HG03521 (cell line): Measurements from ENCODE around the gene RNF225.
"Not testable (repeated sequence)": the region's sequence is repeated elsewhere in the genome, so short reads cannot be mapped to it uniquely, and the experiment has no call there.

ENCODE experiments used
- ATAC-seq: cut with Tn5 transposase; IDR thresholded peaks from one replicate; pipeline ENCODE4 v1.9.1; 2021; ENCODE audit warnings: mild to moderate bottlenecking, moderate library complexity; ENCODE audit not compliant: unreplicated experiment

The RNF225 gene

DNA sequence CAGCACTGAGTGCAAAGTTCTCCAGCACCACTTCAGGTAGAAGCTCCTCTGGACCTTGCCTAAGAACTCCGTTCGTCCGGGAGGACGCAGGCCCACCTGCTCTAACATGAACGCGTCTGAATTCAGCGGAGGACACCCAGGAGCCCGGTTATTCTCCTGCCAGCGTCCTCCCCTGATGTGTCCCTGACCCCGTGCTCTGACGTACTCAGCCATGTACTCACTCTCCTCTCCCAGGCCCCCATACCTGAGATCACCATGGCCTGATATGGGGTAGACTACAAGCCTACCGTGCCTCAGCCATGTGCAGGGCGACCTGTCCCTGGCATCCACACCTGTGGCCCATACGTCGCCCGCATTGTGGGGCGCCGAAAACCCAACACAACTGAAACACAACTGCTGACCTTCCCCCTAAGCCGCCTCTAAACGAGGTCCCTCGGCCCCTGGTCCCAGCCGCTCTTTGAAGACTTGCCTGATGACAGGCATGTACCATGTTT, 12.2 kb downstream of the RNF225 start:
- ATAC-seq: no peak

DNA sequence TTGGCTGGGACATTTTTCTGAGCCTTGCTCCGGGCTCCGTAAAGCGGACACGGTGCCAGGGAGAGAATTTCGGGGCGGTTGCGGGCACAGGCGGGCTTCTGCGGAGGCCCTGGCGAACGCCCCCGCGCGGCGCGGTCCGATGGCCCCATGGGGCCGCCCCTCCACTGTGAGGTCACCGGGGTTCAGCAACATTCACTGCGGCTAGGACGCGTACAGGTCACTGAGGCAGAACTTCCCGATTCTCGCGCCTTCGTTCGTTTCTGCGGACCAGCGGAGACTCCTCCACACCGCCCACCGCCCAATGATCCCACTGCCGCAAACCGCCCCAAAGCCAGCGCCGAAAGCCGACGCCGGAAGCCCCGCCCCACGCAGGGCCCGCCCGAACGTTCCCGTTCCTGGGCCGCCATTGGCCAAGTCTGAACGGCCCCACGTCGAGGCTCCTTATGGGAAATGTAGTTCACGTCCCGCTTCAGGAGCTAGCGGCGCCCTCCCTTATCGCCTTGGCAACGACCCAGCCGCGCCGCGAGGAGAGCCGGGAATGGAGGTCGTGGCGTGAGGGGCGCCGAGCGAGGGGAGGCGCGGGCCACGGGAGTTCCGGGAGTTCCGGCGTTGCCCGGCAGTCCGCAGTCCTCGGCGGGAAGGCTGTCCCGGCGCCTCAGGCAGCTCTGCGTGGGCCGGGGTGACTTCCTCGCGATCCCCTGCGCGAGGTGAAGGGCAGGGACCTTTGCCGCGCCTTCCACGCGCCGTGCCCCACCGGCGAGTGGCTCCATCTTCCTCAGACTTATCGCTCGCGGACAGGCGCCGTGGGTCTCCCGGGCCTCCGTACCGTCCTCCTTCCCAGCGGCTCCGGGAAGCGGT, 12.9 kb downstream of the RNF225 start, which contains the start of gene ZNF584:
ZNF584 (plus strand) TSS at position 498 of the 858 bp plus-strand sequence. CDS start 499 bp downstream, outside the sequence.
- ATAC-seq: peak; percentile 89

DNA sequence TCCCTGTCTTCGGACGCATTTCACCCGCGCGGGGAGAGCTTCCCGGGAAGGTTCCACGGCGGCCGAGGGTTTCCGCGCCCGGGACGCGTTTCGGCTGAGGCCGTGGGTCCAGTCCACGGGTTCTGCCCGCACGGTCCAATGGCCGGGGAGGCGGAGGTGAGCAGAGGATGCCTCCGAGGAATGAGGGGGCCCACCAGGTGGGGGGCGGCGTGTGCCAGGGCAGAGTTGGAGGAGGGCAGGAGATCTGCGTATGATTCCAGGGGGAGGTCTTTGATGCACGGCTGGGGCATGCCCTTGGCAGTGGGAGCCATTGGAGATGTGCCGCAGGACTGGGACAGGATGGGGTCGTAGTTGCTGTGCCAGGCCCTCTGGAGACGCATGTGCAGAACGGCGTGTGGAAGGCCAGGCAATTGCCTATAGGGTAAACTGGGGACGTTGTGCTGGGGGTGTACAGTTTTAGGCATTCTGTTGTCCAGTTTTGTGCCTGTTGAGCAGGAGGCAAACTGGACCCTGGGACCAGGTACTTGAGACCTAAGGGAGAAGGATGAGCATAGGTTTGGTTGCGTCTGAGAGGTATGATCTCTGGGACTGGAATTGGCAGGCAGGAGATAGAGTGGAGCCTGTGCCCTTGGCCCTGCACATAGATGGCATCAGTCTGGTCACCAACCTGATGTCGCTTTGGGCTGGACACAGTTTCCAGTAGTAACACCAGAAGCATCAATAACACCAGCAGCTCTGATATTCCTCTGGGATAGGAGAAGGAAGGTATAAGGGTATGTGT, 13.7 kb downstream of the RNF225 start:
- no peak for ATAC-seq

DNA sequence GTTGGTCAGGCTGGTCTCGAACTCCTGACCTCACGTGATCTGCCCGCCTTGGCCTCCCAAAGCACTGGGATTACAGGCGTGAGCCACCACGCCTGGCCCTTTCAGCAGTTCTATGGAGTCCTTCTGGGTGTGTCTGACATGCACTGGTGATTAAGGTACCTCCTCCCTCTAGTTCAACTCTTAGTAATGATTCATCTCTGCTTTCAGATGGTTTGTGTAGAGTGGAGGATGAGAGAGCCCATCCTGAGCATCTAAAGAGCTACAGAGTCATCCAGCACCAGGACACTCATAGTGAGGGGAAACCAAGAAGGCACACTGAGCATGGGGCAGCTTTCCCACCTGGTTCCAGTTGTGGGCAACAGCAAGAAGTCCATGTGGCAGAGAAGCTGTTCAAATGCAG, 21.1 kb downstream of the RNF225 start:
- ATAC-seq: no peak

DNA sequence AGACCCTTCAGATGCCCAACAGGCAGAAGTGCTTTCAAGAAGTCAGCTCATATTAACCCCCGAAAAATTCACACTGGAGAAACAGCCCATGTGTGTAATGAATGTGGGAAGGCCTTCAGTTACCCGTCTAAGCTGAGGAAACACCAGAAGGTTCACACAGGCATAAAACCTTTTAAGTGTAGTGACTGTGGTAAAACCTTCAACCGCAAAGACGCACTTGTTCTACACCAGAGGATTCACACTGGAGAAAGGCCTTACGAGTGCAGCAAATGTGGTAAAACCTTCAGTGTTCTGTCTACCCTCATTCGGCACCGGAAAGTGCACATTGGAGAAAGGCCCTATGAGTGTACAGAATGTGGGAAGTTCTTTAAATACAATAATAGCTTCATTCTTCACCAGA, 21.6 kb downstream of the RNF225 start:
- ATAC-seq: no peak

DNA sequence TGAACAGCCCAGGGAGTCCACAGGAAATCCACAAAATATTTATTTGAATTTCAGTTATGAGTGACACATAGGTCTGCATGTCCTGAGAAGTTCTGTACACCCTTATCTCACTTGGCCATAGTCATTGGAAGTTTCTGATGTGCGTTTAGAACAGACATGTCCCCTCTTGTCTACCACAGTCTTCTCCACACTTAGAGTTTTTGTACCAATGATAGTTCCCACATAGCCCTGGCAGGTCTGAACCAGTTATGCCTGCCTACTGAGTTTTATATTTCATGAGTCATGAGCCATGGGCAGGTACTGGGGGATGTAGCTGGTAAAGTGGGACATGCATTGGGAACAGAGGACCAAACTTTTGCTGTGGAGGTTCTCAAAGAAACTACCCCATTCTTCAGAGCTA, 33.2 kb downstream of the RNF225 start:
- ATAC-seq: no peak

DNA sequence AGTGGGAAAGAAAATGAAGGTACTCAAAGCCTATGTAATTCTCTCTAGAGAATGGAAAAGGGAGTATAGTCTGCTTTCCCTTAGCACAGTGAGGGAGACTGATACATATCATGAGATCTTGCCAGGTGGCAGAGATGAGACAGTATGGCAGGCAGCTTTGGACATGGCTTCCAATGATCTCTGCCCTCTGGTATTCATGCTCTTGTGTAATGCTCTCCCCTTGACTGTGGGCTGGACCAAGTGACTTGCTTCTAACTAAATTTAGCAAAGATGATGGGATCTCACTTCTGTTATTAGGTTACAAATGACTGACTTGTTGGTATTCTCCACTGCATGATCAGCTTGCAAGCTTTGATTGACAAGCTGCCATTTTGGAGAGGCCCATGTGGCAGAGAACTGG, 34.3 kb downstream of the RNF225 start:
- no peak for ATAC-seq

DNA sequence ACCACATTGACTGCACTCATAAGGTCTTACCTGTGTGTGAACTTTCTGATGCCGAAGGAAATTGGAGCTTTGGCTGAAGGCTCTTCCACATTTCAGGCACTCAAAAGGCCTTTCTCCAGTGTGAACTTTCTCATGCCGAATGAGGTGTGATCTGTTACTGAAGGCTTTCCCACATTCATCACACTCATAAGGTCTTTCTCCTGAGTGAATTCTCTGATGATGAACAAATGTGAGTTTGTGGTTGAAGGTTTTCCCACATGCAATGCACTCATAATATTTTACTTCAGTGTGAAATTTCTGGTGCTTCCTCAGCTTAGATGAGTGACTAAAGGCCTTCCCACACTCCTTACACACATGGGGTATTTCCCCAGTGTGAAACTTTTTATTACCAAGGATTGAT, 38.8 kb downstream of the RNF225 start:
- ATAC-seq: no peak

DNA sequence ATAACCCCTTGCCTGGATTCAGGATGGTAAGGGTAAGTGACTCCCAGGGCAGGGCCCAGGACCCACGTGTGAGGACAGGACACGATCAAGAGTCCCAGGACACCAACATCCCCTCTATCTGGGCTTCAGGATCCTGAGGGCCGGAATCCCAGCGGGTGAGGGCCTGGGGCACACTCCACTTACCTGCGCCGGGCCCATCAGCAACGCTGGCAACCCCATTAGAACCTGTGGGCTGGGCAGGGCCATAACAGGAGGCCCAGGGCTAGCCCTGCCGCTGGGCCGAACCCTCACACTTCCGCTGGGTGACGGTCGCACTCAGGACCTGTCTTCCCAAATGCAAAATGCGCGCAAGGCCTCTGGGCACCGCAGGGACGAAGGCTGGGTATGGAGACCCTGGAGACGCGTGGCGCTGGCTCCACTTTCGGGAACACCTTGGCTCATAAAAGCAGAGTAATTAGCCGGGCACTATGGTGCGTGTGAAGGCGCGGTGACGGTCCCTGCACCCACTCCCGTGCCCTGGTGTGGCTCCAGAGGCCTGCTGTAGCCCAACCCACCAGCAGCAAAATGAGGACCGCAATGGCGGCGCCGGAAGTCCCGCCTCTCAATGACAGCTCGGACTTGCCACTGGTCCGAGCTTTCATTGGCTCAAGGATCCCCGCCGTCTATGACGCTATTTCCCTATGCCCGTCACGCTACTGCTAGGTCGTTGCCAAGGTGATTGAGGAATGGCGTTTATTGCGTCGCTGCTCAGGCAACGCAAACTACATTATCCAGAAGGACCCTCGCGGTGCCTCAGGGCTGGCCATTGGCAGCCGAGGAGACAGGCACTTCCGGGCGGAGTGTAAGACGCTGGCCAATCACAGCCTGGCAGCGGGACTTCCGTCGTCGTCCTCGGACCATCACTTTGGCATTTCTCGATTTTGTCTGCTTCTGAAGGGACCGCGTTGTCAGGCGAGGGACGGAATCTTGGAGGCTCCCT, 44.4 kb downstream of the RNF225 start, which contains the start of gene ZNF132:
ZNF132 (minus strand) TSS at position 578 of the 979 bp plus-strand sequence; CDS start at position 246, 332 bp downstream.
- ATAC-seq: peak; percentile 86

DNA sequence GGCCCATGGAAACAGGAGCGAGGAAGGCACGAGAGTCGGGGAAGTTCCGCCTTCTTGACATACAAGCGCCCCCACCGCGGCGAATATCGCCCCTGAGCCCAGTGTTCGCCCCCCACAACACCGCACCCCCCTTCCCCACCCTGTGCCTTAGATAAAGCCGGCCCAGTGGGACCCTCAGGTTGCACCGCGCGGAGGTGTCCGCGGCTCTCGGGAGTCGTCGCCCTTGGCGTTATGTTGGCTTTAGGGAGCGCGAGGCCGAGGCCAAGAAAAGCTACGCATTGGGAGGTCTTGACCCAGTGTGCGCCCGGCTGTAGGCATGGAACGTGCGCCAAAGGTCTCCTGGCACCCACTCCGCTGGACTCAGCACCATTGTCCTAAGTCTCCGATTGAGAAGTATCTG, 45.1 kb downstream of the RNF225 start:
- no peak for ATAC-seq

DNA sequence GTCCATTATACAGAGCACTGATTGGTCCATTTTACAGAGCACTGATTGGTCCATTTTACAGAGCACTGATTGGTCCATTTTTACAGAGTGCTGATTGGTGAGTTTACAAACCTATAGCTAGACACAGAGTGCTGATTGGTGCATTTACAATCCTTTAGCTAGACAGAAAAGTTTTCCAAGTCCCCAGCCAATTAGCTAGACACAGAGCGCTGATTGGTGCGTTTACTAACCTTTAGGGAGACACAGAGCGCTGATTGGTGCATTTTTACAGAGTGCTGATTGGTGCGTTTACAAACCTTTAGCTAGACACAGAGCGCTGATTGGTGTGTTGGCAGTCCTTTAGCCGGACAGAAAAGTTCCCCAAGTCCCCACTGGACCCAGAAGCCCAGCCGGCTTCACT, 47.5 kb downstream of the RNF225 start:
- not testable (repeated sequence) for ATAC-seq
